ENCODE results near the gene CREB5. TPM values are rescaled to one million over a fixed set of nuclear protein-coding genes. Genes with fewer than 3 reads are reported as not detected.

Gene CREB5
- total and polyA plus RNA-seq, 7 donors = 0.86 to 33.8 (median 16.6) TPM

- H3K36me3 ChIP-seq (ENCODE audit: insufficient read depth in 1 of 2, low read depth in 1 of 2) = no peaks in the 10 kb centered on the region
- no peak overlapping the region for H3K4me3 ChIP-seq
- ATAC-seq (no peak), DNase-seq (no peak)
- TF ChIP-seq CTCF (IDR thresholded peaks at IDR 0.05) = no peak
- no peak overlapping the region for H3K27ac ChIP-seq
- 70 to 74% (median 74%) methylated on average over 8 of the region's 8 CpGs for WGBS, 3 donors
- no peaks in the 10 kb centered on the region for H3K9me3 ChIP-seq
- no peaks in the 10 kb centered on the region for H3K4me1 ChIP-seq
- no peaks in the 10 kb centered on the region for H3K27me3 ChIP-seq (ENCODE audit: insufficient read depth in 3 of 3, low read length in 2 of 3)
- intact Hi-C loops (cut with DNase I) = no loop called here
Observed at GRCh38 chr7:28556025-28556424, 143.7 kb downstream of the CREB5 start.

- WGBS, 3 donors = 71 to 83% (median 74%) methylated on average over 2 of the region's 2 CpGs
- no peak for DNase-seq
- no peak for TF ChIP-seq CTCF (IDR thresholded peaks at IDR 0.05)
- H3K36me3 ChIP-seq (ENCODE audit: insufficient read depth in 1 of 2, low read depth in 1 of 2) = no peaks in the 10 kb centered on the region
- H3K27ac ChIP-seq = no peak overlapping the region
- H3K4me3 ChIP-seq = no peak overlapping the region
- no peaks in the 10 kb centered on the region for H3K9me3 ChIP-seq
- H3K4me1 ChIP-seq = no peaks in the 10 kb centered on the region
- H3K27me3 ChIP-seq (ENCODE audit: insufficient read depth in 3 of 3, low read length in 2 of 3) = no peaks in the 10 kb centered on the region
- intact Hi-C loops (cut with DNase I) = no loop called here
- no peak for ATAC-seq
Observed at GRCh38 chr7:28556671-28557070, 144.4 kb downstream of the CREB5 start.

GRCh38 chr7:28558236-28558635 is 145.9 kb downstream of the CREB5 start:
- DNase-seq (no peak), ATAC-seq (no peak)
- Histone ChIP-seq H3K9me3 (no peaks in the 10 kb centered on the region), H3K4me3 (no peak overlapping the region), H3K4me1 (no peaks in the 10 kb centered on the region), H3K27me3 (ENCODE audit: insufficient read depth in 3 of 3, low read length in 2 of 3) (no peaks in the 10 kb centered on the region), H3K36me3 (ENCODE audit: insufficient read depth in 1 of 2, low read depth in 1 of 2) (no peaks in the 10 kb centered on the region), H3K27ac (no peak overlapping the region)
- 80 to 84% (median 82%) methylated on average over 1 of the region's 1 CpG for WGBS, 3 donors
- no peak for TF ChIP-seq CTCF (IDR thresholded peaks at IDR 0.05)
- intact Hi-C loops (cut with DNase I) = no loop called here

GRCh38 chr7:28560767-28561166 is 148.4 kb downstream of the CREB5 start:
- no peaks in the 10 kb centered on the region for H3K9me3 ChIP-seq
- ATAC-seq (no peak), DNase-seq (no peak)
- H3K4me1 ChIP-seq = no peaks in the 10 kb centered on the region
- no peaks in the 10 kb centered on the region for H3K36me3 ChIP-seq (ENCODE audit: insufficient read depth in 1 of 2, low read depth in 1 of 2)
- H3K27me3 ChIP-seq (ENCODE audit: insufficient read depth in 3 of 3, low read length in 2 of 3) = no peaks in the 10 kb centered on the region
- 43 to 70% (median 50%) methylated on average over 11 to 36 of the region's 38 CpGs for WGBS, 3 donors
- intact Hi-C loops (cut with DNase I) = no loop called here
- no peak for TF ChIP-seq CTCF (IDR thresholded peaks at IDR 0.05)
- no peak overlapping the region for H3K27ac ChIP-seq
- H3K4me3 ChIP-seq = no peak overlapping the region

GRCh38 chr7:28564033-28564432 is 151.7 kb downstream of the CREB5 start:
- Histone ChIP-seq H3K4me1 (no peaks in the 10 kb centered on the region), H3K36me3 (ENCODE audit: insufficient read depth in 1 of 2, low read depth in 1 of 2) (no peaks in the 10 kb centered on the region), H3K4me3 (no peak overlapping the region), H3K27ac (no peak overlapping the region), H3K9me3 (no peaks in the 10 kb centered on the region), H3K27me3 (ENCODE audit: insufficient read depth in 3 of 3, low read length in 2 of 3) (no peaks in the 10 kb centered on the region)
- no peak for DNase-seq
- no peak for TF ChIP-seq CTCF (IDR thresholded peaks at IDR 0.05)
- ATAC-seq = no peak
- intact Hi-C loops (cut with DNase I) = no loop called here
- WGBS, 3 donors = 92 to 96% (median 95%) methylated on average over 3 of the region's 3 CpGs

Measured in psoas muscle (tissue), 8 donors.